Gastroesophageal sphincter (tissue), 4 donors: ENCODE data around the gene DENND6B. TPM values are rescaled to one million over a fixed set of nuclear protein-coding genes. Genes with fewer than 3 reads are reported as not detected.
A peak's percentile ranks its signal among the peaks of the same experiment; 100 is the strongest.

ENCODE experiments used
- ATAC-seq: fragments of 150-250 bp; one replicate; pipeline ENCODE4 v1.9.1; 2016; ENCODE audit warnings: mild to moderate bottlenecking, moderate library complexity
- H3K27ac ChIP-seq, 4 donors: fragments of 200-600 bp; sonication (generic) in 3 of 4; 1 replicate in 3 of 4; 2 replicates in 1 of 4; pipeline ENCODE4 v1.5.1; 2016 to 2019
- H3K27me3 ChIP-seq: fragments of 200-600 bp; sonication (generic); one replicate; pipeline ENCODE4 v1.5.1; 2019
- H3K36me3 ChIP-seq, 2 donors: fragments of 200-600 bp; sonication (generic); one replicate each; pipeline ENCODE4 v1.5.1; 2019; ENCODE audit warnings: control low read depth in 1 of 2
- H3K4me1 ChIP-seq, 3 donors: fragments of 200-600 bp; sonication (generic); 1 replicate in 2 of 3; 2 replicates in 1 of 3; pipeline ENCODE4 v1.5.1; 2016 to 2019; ENCODE audit warnings: control low read depth in 2 of 3
- H3K4me3 ChIP-seq, 2 donors: fragments of 200-600 bp; sonication (generic); one replicate each; pipeline ENCODE4 v1.5.1; 2019; ENCODE audit warnings: mild to moderate bottlenecking in 1 of 2, moderate library complexity in 1 of 2
- H3K9me3 ChIP-seq, 3 donors: fragments of 200-600 bp; sonication (generic); one replicate each; pipeline ENCODE4 v1.5.1; 2017 to 2019; ENCODE audit warnings: control low read depth in 2 of 3
- CTCF ChIP-seq, 4 experiments: fragments of 200-600 bp in 2 of 4; fragments of 450-650 bp in 2 of 4; sonication (generic) in 1 of 4; IDR thresholded peaks; one replicate each; pipeline ENCODE4 v1.5.1; 2017 to 2019; ENCODE audit warnings: antibody characterized with exemption in 4 of 4, mild to moderate bottlenecking in 2 of 4, moderate library complexity in 2 of 4
- EP300 ChIP-seq: sonication (generic); formaldehyde crosslinking; IDR thresholded peaks from one replicate; pipeline ENCODE4 v1.6.1; 2017; ENCODE audit warnings: antibody characterized with exemption, mild to moderate bottlenecking
- POLR2A ChIP-seq, 2 donors: fragments of 450-650 bp; IDR thresholded peaks; one replicate each; pipeline ENCODE4 v1.6.1; 2017; ENCODE audit warnings: antibody characterized with exemption in 2 of 2, mild to moderate bottlenecking in 2 of 2, moderate library complexity in 1 of 2
- POLR2AphosphoS5 ChIP-seq: sonication (generic); formaldehyde crosslinking; IDR thresholded peaks from one replicate; pipeline ENCODE4 v1.6.1; 2017; ENCODE audit warnings: antibody characterized with exemption
- WGBS, 2 donors: methylation state at CpG; one replicate each; pipeline ENCODE4 v1.1.5; 2018; ENCODE audit warnings: low coverage in 1 of 2; 5-methylcytosine and 5-hydroxymethylcytosine counted together
- total RNA-seq, 4 donors: library from RNA; depleted of rRNA; stranded (reverse); fragments of >200 nt; gene quantifications; one replicate each; pipeline ENCODE4 v1.1.0, GENCODE V29; 2016

DENND6B gene
- total RNA-seq, 4 donors from 2014 or later, result 2.0 to 4.8 (median 2.8) TPM

- Histone ChIP-seq H3K36me3 (no peaks in the 10 kb centered on the region), H3K9me3 (no peaks in the 10 kb centered on the region), H3K27ac (peak overlapping the region; percentile 4 to 94 (median 92)), H3K4me3 (peak overlapping the region in 1 of 2 donors; percentile 94), H3K4me1 (peaks cover 4 to 92% (median 81%) of the 10 kb centered on the region in 3 donors), H3K27me3 (no peaks in the 10 kb centered on the region)
- no peak for ATAC-seq
- WGBS, 2 donors, result no CpG with 5 or more reads among the region's 7 CpGs
- TF ChIP-seq EP300, result no peak
- TF ChIP-seq CTCF (IDR thresholded peaks at IDR 0.05), result no peak
- no peak for TF ChIP-seq POLR2AphosphoS5
- no peak for TF ChIP-seq POLR2A (IDR thresholded peaks at IDR 0.05)
Observed at GRCh38 chr22:50303515-50303847, 23.3 kb downstream of the DENND6B start.

DNA sequence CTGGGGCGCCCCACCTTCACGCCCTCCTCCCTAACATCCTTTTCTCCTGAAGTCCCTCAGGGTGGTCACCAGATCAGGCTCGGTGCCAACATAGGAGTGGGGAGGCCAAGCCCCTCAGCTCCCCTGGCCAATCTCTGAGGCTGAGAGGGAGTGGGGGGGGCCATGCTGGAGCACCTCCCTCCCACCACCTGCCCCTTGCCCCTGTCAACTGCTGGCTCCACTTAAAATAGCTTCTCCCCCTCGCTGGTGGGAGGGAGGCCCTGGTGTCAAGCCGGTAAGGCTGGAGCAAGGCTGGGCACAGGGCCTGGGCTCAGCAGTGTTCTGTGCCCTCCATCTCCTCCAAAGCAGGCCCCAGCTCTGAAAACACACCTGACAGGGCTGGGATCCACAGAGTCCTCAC is 24.2 kb downstream of the DENND6B start:
- Histone ChIP-seq H3K27ac (peak overlapping the region in 3 of 4 donors; percentile 90 to 94 (median 93)), H3K9me3 (no peaks in the 10 kb centered on the region), H3K4me3 (no peak overlapping the region), H3K4me1 (peaks cover 4 to 93% (median 78%) of the 10 kb centered on the region in 3 donors), H3K36me3 (no peaks in the 10 kb centered on the region), H3K27me3 (no peaks in the 10 kb centered on the region)
- no CpG with 5 or more reads among the region's 5 CpGs for WGBS, 2 donors
- TF ChIP-seq CTCF (IDR thresholded peaks at IDR 0.05) (no peak), EP300 (no peak), POLR2A (IDR thresholded peaks at IDR 0.05) (no peak), POLR2AphosphoS5 (no peak)
- ATAC-seq, result no peak

- Histone ChIP-seq H3K4me3 (peak overlapping the region in 1 of 2 donors; percentile 49), H3K9me3 (no peaks in the 10 kb centered on the region), H3K27ac (peak overlapping the region in 3 of 4 donors; percentile 90 to 94 (median 93)), H3K27me3 (no peaks in the 10 kb centered on the region), H3K36me3 (no peaks in the 10 kb centered on the region), H3K4me1 (peaks cover 4 to 98% (median 78%) of the 10 kb centered on the region in 3 donors)
- peak; percentile 6 for ATAC-seq
- no peak for TF ChIP-seq EP300
- TF ChIP-seq POLR2A (IDR thresholded peaks at IDR 0.05), result no peak
- TF ChIP-seq CTCF (IDR thresholded peaks at IDR 0.05), result no peak
- TF ChIP-seq POLR2AphosphoS5, result no peak
- 0% methylated on average over 1 of the region's 9 CpGs; no CpG with 5 or more reads in 1 of the 2 donors for WGBS, 2 donors
Observed at GRCh38 chr22:50302041-50302541, 24.7 kb downstream of the DENND6B start.

DNA sequence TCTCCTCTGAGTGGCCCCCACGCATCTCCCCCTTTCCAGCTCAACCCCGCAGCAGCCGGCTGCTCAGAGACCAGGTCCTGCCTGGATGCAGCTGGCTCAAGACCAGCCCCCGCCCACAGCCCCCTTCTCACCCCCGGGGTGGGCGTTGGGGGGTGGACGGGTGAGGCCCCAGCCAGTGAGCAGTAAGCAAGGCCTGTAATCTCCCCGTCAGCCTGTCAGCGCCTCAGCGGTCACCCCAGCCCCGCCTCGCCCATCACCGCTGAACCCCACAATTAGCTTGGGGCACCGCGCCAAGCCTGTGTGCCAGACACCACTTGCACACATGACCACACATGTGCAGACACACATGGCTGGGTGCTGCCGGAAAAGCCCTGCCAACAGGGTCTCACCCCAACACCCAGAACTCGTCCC is 25.2 kb downstream of the DENND6B start:
- H3K27me3 ChIP-seq, result no peaks in the 10 kb centered on the region
- ATAC-seq, result no peak
- H3K4me3 ChIP-seq, result peak overlapping the region in 1 of 2 donors; percentile 49
- H3K36me3 ChIP-seq, result no peaks in the 10 kb centered on the region
- peak overlapping the region in 3 of 4 donors; percentile 90 to 94 (median 93) for H3K27ac ChIP-seq
- WGBS, 2 donors, result no CpG with 5 or more reads among the region's 17 CpGs
- H3K4me1 ChIP-seq, result peaks cover 4 to 100% (median 83%) of the 10 kb centered on the region in 3 donors
- no peaks in the 10 kb centered on the region for H3K9me3 ChIP-seq
- TF ChIP-seq POLR2A (IDR thresholded peaks at IDR 0.05), result no peak
- no peak for TF ChIP-seq EP300
- no peak for TF ChIP-seq POLR2AphosphoS5
- TF ChIP-seq CTCF (IDR thresholded peaks at IDR 0.05), result no peak

DNA sequence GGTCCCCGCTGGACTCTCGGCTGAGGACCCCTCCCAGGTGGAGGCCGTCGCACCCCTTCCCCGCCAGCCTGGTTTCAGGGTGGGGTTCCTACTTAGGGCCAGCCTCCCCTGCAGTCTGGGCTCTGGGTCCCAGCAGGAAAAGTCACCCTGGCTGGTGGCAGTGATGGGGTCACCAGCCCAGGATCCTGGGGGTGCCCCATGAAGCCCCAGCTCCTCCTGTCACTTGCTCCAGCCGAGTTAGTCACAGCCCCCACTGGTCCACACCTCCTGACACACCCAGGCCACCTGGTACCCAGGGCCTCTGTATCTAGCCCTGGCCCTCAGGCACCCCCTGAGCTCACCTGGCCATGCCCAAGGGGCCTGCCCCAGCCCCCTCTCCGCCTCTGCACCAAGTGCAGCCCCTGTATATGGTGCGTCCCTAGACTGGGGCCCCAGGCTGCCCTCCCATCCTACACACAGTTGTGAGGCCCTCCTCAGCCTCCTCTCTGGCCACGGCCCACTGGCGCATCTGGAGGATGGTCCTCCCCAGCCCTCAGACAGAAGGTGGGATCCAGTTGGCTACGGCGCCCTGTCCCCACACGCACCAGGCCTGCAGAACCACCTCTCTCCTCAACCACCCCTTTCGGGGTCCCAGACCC is 26.1 kb downstream of the DENND6B start:
- Histone ChIP-seq H3K36me3 (no peaks in the 10 kb centered on the region), H3K9me3 (no peaks in the 10 kb centered on the region), H3K4me3 (peak overlapping the region in 1 of 2 donors; percentile 49), H3K27ac (peak overlapping the region in 3 of 4 donors; percentile 90 to 94 (median 93)), H3K27me3 (no peaks in the 10 kb centered on the region), H3K4me1 (peaks cover 4 to 100% (median 83%) of the 10 kb centered on the region in 3 donors)
- ATAC-seq, result no peak
- 78% methylated on average over 6 of the region's 14 CpGs; no CpG with 5 or more reads in 1 of the 2 donors for WGBS, 2 donors
- TF ChIP-seq CTCF (IDR thresholded peaks at IDR 0.05) (no peak), POLR2A (IDR thresholded peaks at IDR 0.05) (no peak), POLR2AphosphoS5 (no peak), EP300 (no peak)
